ENCODE measurements around the gene ZNRF3. TPM values are rescaled to one million over a fixed set of nuclear protein-coding genes. Genes with fewer than 3 reads are reported as not detected.

Gene ZNRF3
- total and polyA plus RNA-seq, 11 donors, result 1.8 to 9.2 (median 6.2) TPM

GRCh38 chr22:29065468-29066190 is 182.3 kb downstream of the ZNRF3 start:
- Histone ChIP-seq H3K9me3 (no peaks in the 10 kb centered on the region), H3K4me1 (peaks cover 0 to 8% (median 0%) of the 10 kb centered on the region in 12 donors), H3K36me3 (no peaks in the 10 kb centered on the region), H3K27ac (no peak overlapping the region), H3K4me3 (no peak overlapping the region), H3K27me3 (peaks cover 0 to 11% (median 0%) of the 10 kb centered on the region in 9 donors)
- TF ChIP-seq POLR2A (IDR thresholded peaks at IDR 0.05), result no peak
- TF ChIP-seq CTCF (IDR thresholded peaks at IDR 0.05), result no peak
- no peak for DNase-seq
- intact Hi-C loops (cut with DNase I), result no loop called here
- WGBS, 4 donors, result 31 to 38% (median 37%) methylated on average over 7 of the region's 7 CpGs
- no peak for ATAC-seq

GRCh38 chr22:29069463-29069862 is 186.1 kb downstream of the ZNRF3 start:
- intact Hi-C loops (cut with DNase I), result no loop called here
- H3K27ac ChIP-seq, result no peak overlapping the region

GRCh38 chr22:29070490-29070889 is 187.1 kb downstream of the ZNRF3 start:
- H3K4me3 ChIP-seq, result no peak overlapping the region
- DNase-seq (no peak), ATAC-seq (no peak)
- no peaks in the 10 kb centered on the region for H3K9me3 ChIP-seq
- H3K27me3 ChIP-seq, result peaks cover 0 to 46% (median 0%) of the 10 kb centered on the region in 9 donors
- no peaks in the 10 kb centered on the region for H3K36me3 ChIP-seq
- no peak for TF ChIP-seq CTCF (IDR thresholded peaks at IDR 0.05)
- TF ChIP-seq POLR2A (IDR thresholded peaks at IDR 0.05), result no peak
- peak overlapping the region in 1 of 12 donors; percentile 23 for H3K27ac ChIP-seq
- H3K4me1 ChIP-seq, result peaks cover 0 to 47% (median 19%) of the 10 kb centered on the region in 12 donors
- intact Hi-C loops (cut with DNase I), result loop anchor here in 6 of 10 donors (5.0 to 10.0 kb wide), 3 partner anchors 77 to 174 kb away; no protein-coding TSS in a partner anchor
- 97 to 100% (median 99%) methylated on average over 4 of the region's 4 CpGs for WGBS, 4 donors

More at GRCh38 chr22:29069463-29069862, 186.1 kb downstream of the ZNRF3 start:
- Histone ChIP-seq H3K36me3 (no peaks in the 10 kb centered on the region), H3K9me3 (no peaks in the 10 kb centered on the region), H3K27me3 (peaks cover 0 to 40% (median 0%) of the 10 kb centered on the region in 9 donors), H3K4me1 (peaks cover 0 to 40% (median 19%) of the 10 kb centered on the region in 12 donors), H3K4me3 (no peak overlapping the region)
- no peak for TF ChIP-seq POLR2A (IDR thresholded peaks at IDR 0.05)
- no peak for TF ChIP-seq CTCF (IDR thresholded peaks at IDR 0.05)
- WGBS, 4 donors, result 68 to 76% (median 72%) methylated on average over 4 of the region's 4 CpGs
- ATAC-seq (peak in 2 of 4 donors; percentile 5 to 16), DNase-seq (no peak)

GRCh38 chr22:29071261-29072045 is 188.1 kb downstream of the ZNRF3 start:
- intact Hi-C loops (cut with DNase I), result loop anchor here in 6 of 10 donors (5.0 to 10.0 kb wide), 3 partner anchors 76 to 173 kb away; no protein-coding TSS in a partner anchor
- H3K27me3 ChIP-seq, result peaks cover 0 to 46% (median 0%) of the 10 kb centered on the region in 9 donors
- H3K4me3 ChIP-seq, result peak overlapping the region in 11 of 12 donors; percentile 7 to 98 (median 75)
- DNase-seq (peak in 4 of 5 donors; percentile 33 to 71 (median 48)), ATAC-seq (peak in 2 of 4 donors; percentile 4 to 24)
- TF ChIP-seq POLR2A (IDR thresholded peaks at IDR 0.05) (no peak), CTCF (IDR thresholded peaks at IDR 0.05) (no peak)
- H3K36me3 ChIP-seq, result no peaks in the 10 kb centered on the region
- H3K9me3 ChIP-seq, result no peaks in the 10 kb centered on the region
- H3K4me1 ChIP-seq, result peaks cover 0 to 48% (median 19%) of the 10 kb centered on the region in 12 donors
- 9 to 29% (median 16%) methylated on average over 48 to 60 of the region's 60 CpGs for WGBS, 4 donors
- H3K27ac ChIP-seq, result peak overlapping the region in 1 of 12 donors; percentile 42
